Measurements from ENCODE around the gene CDC14A.

DNA sequence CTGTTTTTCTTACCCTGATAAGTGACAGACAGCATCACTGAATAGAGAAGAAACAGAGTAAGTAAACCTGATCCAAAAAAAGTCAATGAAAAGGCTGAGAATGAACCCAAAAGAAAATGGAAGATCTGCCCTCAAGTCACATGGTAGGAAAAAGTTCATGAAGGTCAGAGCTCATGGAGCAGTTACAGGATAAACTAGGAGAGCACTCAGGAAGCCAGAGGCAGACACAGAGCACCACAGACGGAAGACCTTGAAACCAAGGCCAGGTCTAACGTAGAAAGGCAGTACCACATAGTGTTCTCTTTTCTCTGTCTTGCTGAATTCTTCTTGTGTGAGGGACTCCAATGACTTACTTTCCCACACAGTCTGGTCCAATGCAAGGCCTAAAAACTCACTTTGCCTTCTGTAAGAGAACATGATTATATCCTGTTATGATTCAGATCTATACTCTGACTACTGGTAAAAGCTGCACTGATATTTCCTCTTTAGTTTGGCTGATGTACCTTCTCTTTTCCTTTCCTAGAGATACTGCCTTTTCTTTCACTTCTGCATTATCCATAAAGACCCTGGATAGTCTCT lies 45.5 kb upstream of the CDC14A start:
- TF ChIP-seq, protein P1, sequence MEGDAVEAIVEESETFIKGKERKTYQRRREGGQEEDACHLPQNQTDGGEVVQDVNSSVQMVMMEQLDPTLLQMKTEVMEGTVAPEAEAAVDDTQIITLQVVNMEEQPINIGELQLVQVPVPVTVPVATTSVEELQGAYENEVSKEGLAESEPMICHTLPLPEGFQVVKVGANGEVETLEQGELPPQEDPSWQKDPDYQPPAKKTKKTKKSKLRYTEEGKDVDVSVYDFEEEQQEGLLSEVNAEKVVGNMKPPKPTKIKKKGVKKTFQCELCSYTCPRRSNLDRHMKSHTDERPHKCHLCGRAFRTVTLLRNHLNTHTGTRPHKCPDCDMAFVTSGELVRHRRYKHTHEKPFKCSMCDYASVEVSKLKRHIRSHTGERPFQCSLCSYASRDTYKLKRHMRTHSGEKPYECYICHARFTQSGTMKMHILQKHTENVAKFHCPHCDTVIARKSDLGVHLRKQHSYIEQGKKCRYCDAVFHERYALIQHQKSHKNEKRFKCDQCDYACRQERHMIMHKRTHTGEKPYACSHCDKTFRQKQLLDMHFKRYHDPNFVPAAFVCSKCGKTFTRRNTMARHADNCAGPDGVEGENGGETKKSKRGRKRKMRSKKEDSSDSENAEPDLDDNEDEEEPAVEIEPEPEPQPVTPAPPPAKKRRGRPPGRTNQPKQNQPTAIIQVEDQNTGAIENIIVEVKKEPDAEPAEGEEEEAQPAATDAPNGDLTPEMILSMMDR (IDR thresholded peaks at IDR 0.05; ENCODE audit: insufficient read depth, low read length): no peak
- TF ChIP-seq, protein P2, sequence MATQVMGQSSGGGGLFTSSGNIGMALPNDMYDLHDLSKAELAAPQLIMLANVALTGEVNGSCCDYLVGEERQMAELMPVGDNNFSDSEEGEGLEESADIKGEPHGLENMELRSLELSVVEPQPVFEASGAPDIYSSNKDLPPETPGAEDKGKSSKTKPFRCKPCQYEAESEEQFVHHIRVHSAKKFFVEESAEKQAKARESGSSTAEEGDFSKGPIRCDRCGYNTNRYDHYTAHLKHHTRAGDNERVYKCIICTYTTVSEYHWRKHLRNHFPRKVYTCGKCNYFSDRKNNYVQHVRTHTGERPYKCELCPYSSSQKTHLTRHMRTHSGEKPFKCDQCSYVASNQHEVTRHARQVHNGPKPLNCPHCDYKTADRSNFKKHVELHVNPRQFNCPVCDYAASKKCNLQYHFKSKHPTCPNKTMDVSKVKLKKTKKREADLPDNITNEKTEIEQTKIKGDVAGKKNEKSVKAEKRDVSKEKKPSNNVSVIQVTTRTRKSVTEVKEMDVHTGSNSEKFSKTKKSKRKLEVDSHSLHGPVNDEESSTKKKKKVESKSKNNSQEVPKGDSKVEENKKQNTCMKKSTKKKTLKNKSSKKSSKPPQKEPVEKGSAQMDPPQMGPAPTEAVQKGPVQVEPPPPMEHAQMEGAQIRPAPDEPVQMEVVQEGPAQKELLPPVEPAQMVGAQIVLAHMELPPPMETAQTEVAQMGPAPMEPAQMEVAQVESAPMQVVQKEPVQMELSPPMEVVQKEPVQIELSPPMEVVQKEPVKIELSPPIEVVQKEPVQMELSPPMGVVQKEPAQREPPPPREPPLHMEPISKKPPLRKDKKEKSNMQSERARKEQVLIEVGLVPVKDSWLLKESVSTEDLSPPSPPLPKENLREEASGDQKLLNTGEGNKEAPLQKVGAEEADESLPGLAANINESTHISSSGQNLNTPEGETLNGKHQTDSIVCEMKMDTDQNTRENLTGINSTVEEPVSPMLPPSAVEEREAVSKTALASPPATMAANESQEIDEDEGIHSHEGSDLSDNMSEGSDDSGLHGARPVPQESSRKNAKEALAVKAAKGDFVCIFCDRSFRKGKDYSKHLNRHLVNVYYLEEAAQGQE (IDR thresholded peaks at IDR 0.05; ENCODE audit: insufficient replicate concordance, low read depth): no peak
- no peak for TF ChIP-seq POLR2AphosphoS5 (IDR thresholded peaks at IDR 0.05; ENCODE audit: low read depth)
